HL-60/S4 treated with retinoic acid at 250 ng/mL for 4 days and 3 days (cell line): ENCODE measurements around the gene KIAA0753.

Experiments
- in situ Hi-C: fragments of 300-500 bp; cut with MboI; formaldehyde crosslinking; loops from 2 replicates; pipeline ENCODE4 v1.7.0; 2022; ENCODE audit warnings: low sequenced_read_pairs

KIAA0753 gene

GRCh38 chr17:6648181-6648580 is 7.7 kb upstream of the KIAA0753 start:
- in situ Hi-C loops, result no loop called here

- in situ Hi-C loops, result no loop called here
Observed at GRCh38 chr17:6643451-6644125, 3.1 kb upstream of the KIAA0753 start.

GRCh38 chr17:6642592-6642991 is 2.1 kb upstream of the KIAA0753 start:
- in situ Hi-C loops, result no loop called here

- in situ Hi-C loops, result no loop called here
Observed at GRCh38 chr17:6641247-6641863, 844 bp upstream of the KIAA0753 start.

- in situ Hi-C loops, result no loop called here
Observed at GRCh38 chr17:6639586-6640535, 650 bp downstream of the KIAA0753 start.

GRCh38 chr17:6639014-6639585 is 1.4 kb downstream of the KIAA0753 start:
- in situ Hi-C loops, result no loop called here

- in situ Hi-C loops, result no loop called here
Observed at GRCh38 chr17:6638046-6638908, 2.2 kb downstream of the KIAA0753 start.

GRCh38 chr17:6637458-6637840 is 3.1 kb downstream of the KIAA0753 start:
- in situ Hi-C loops, result no loop called here

GRCh38 chr17:6636616-6637457 is 3.7 kb downstream of the KIAA0753 start:
- in situ Hi-C loops, result no loop called here

GRCh38 chr17:6636105-6636504 is 4.4 kb downstream of the KIAA0753 start:
- in situ Hi-C loops, result no loop called here

GRCh38 chr17:6633263-6633662 is 7.2 kb downstream of the KIAA0753 start:
- in situ Hi-C loops, result no loop called here

- in situ Hi-C loops, result no loop called here
Observed at GRCh38 chr17:6632530-6632929, 8.0 kb downstream of the KIAA0753 start.

- in situ Hi-C loops, result no loop called here
Observed at GRCh38 chr17:6630390-6630789, 10.1 kb downstream of the KIAA0753 start.

- in situ Hi-C loops, result no loop called here
Observed at GRCh38 chr17:6627019-6627418, 13.5 kb downstream of the KIAA0753 start.

- in situ Hi-C loops, result no loop called here
Observed at GRCh38 chr17:6626616-6627015, 13.9 kb downstream of the KIAA0753 start.

- in situ Hi-C loops, result no loop called here
Observed at GRCh38 chr17:6623941-6624340, 16.6 kb downstream of the KIAA0753 start.

- in situ Hi-C loops, result no loop called here
Observed at GRCh38 chr17:6611231-6611630, 29.3 kb downstream of the KIAA0753 start.

GRCh38 chr17:6610011-6610410 is 30.5 kb downstream of the KIAA0753 start:
- in situ Hi-C loops, result no loop called here

GRCh38 chr17:6608321-6608720 is 32.2 kb downstream of the KIAA0753 start:
- in situ Hi-C loops, result no loop called here

- in situ Hi-C loops, result no loop called here
Observed at GRCh38 chr17:6605142-6605541, 35.4 kb downstream of the KIAA0753 start.
